H1 (cell line): ENCODE measurements around the gene THAP2. TPM values are rescaled to one million over a fixed set of nuclear protein-coding genes. Genes with fewer than 3 reads are reported as not detected.

ENCODE experiments used
- CTCF ChIA-PET: fragments of 300-600 bp; sonication (Branson Sonifier 250); formaldehyde crosslinking; loops from one replicate; lab custom pipeline; 2021; ENCODE audit not compliant: partially characterized antibody; lab: Charles Lee
- POLR2A ChIA-PET: fragments of 300-600 bp; sonication (Branson Sonifier 250); formaldehyde crosslinking; loops from one replicate; lab custom pipeline; 2021; ENCODE audit warnings: inconsistent platforms; ENCODE audit not compliant: partially characterized antibody; lab: Charles Lee
- DNase-seq, 2 experiments: peaks; one replicate each; pipeline versions ENCODE4 v3.0.0 to v3.0.0-alpha.2; 2010 to 2022; ENCODE audit warnings: low spot score in 2 of 2, low read depth in 1 of 2, mixed read lengths in 1 of 2
- FAIRE-seq: peaks from 2 replicates; lab custom pipeline; 2011; peaks lifted over from hg19 to GRCh38; lab: Jason Lieb, UNC
- H2AFZ ChIP-seq: 2 replicates; pipeline ENCODE4 v1.8.1; 2012; ENCODE audit warnings: low read length, inconsistent platforms
- H2AK5ac ChIP-seq: 2 replicates; pipeline ENCODE4 v1.6.1; 2013; ENCODE audit warnings: low read depth, low read length
- H2BK120ac ChIP-seq: replicated peaks from 2 replicates; pipeline ENCODE3; 2013; ENCODE audit warnings: low read depth, low read length, inconsistent platforms
- H2BK12ac ChIP-seq: 2 replicates; pipeline ENCODE4 v1.6.1; 2013; ENCODE audit warnings: low read depth, low read length
- H2BK15ac ChIP-seq: 2 replicates; pipeline ENCODE4 v1.6.1; 2013; ENCODE audit warnings: low read length
- H2BK20ac ChIP-seq: 2 replicates; pipeline ENCODE4 v1.6.1; 2013; ENCODE audit warnings: low read length
- H2BK5ac ChIP-seq: 2 replicates; pipeline ENCODE4 v1.6.1; 2013; ENCODE audit warnings: low read depth, low read length
- H3K14ac ChIP-seq: 2 replicates; pipeline ENCODE4 v1.6.1; 2013; ENCODE audit warnings: inconsistent platforms; ENCODE audit not compliant: insufficient read length
- H3K18ac ChIP-seq: 2 replicates; pipeline ENCODE4 v1.6.1; 2013; ENCODE audit warnings: low read length; ENCODE audit errors: extremely low read depth
- H3K23ac ChIP-seq: 2 replicates; pipeline ENCODE4 v1.6.1; 2013; ENCODE audit warnings: inconsistent platforms; ENCODE audit not compliant: insufficient read length
- H3K23me2 ChIP-seq: 2 replicates; pipeline ENCODE4 v1.6.1; 2013; ENCODE audit warnings: low read depth, low read length
- H3K27ac ChIP-seq: 2 replicates; pipeline ENCODE4 v1.6.1; 2011; ENCODE audit warnings: low read depth, low read length, inconsistent platforms
- H3K27me3 ChIP-seq, 4 experiments: replicated peaks in 1 of 4; 1 replicate in 1 of 4; 2 replicates in 3 of 4; pipeline versions ENCODE4 v1.6.1 to v1.8.1; 2011 to 2013; ENCODE audit warnings: low read length in 3 of 4, mild to moderate bottlenecking in 3 of 4, inconsistent platforms in 2 of 4, mixed read lengths in 2 of 4, moderate library complexity in 1 of 4; ENCODE audit not compliant: control insufficient read depth in 3 of 4, insufficient read depth in 3 of 4; ENCODE audit errors: extremely low read depth in 1 of 4
- H3K36me3 ChIP-seq, 4 experiments: 2 replicates each; pipeline versions ENCODE4 v1.6.1 to v1.8.1; 2011 to 2013; ENCODE audit warnings: mild to moderate bottlenecking in 4 of 4, low read length in 3 of 4, moderate library complexity in 2 of 4, control low read depth in 1 of 4, inconsistent platforms in 1 of 4; ENCODE audit not compliant: insufficient read depth in 4 of 4, control insufficient read depth in 2 of 4
- H3K4ac ChIP-seq: replicated peaks from 2 replicates; pipeline ENCODE3; 2013; ENCODE audit warnings: low read length, low read depth, mixed read lengths, inconsistent platforms; ENCODE audit not compliant: insufficient read length
- H3K4me1 ChIP-seq, 4 experiments: replicated peaks in 1 of 4; 1 replicate in 1 of 4; 2 replicates in 3 of 4; pipeline versions ENCODE4 v1.6.1 to v1.8.1; 2011 to 2013; ENCODE audit warnings: low read length in 3 of 4, inconsistent platforms in 2 of 4, mixed read lengths in 1 of 4; ENCODE audit not compliant: insufficient read depth in 4 of 4, control insufficient read depth in 3 of 4
- H3K4me2 ChIP-seq, 2 experiments: 2 replicates each; pipeline versions ENCODE4 v1.6.1 to v1.8.1; 2011 to 2013; ENCODE audit warnings: low read depth in 2 of 2, low read length in 2 of 2, control low read depth in 1 of 2, inconsistent platforms in 1 of 2, mild to moderate bottlenecking in 1 of 2; ENCODE audit not compliant: insufficient read depth in 1 of 2
- H3K4me3 ChIP-seq, 4 experiments: fragments of 200-600, 300-600 bp in 1 of 4; sonication (generic), shearing (Covaris generic), sonication (Bioruptor Twin) in 1 of 4; 2 replicates each; pipeline versions ENCODE4 v1.5.1 to v1.8.1; 2011 to 2016; ENCODE audit warnings: low read length in 4 of 4, low read depth in 3 of 4, control low read depth in 2 of 4, inconsistent platforms in 2 of 4, mild to moderate bottlenecking in 2 of 4, mixed read lengths in 1 of 4, moderate library complexity in 1 of 4; ENCODE audit not compliant: insufficient read depth in 2 of 4; ENCODE audit errors: extremely low read depth in 1 of 4
- H3K56ac ChIP-seq: replicated peaks from 2 replicates; pipeline ENCODE3; 2013; ENCODE audit warnings: low read depth, mild to moderate bottlenecking, mixed read lengths, low read length, inconsistent platforms; ENCODE audit not compliant: insufficient read length
- H3K79me1 ChIP-seq: 2 replicates; pipeline ENCODE4 v1.6.1; 2013; ENCODE audit warnings: low read depth, low read length, control low read depth
- H3K79me2 ChIP-seq, 2 experiments: 2 replicates each; pipeline versions ENCODE4 v1.6.1 to v1.8.1; 2012 to 2013; ENCODE audit warnings: low read length in 2 of 2, mild to moderate bottlenecking in 2 of 2, inconsistent platforms in 1 of 2; ENCODE audit not compliant: insufficient read depth in 2 of 2, control insufficient read depth in 1 of 2
- H3K9ac ChIP-seq, 4 experiments: replicated peaks in 1 of 4; 1 replicate in 1 of 4; 2 replicates in 3 of 4; pipeline versions ENCODE4 v1.6.1 to v1.8.1; 2011 to 2013; ENCODE audit warnings: low read depth in 3 of 4, low read length in 3 of 4, control low read depth in 2 of 4, mild to moderate bottlenecking in 2 of 4, moderate library complexity in 2 of 4, inconsistent platforms in 1 of 4; ENCODE audit errors: extremely low read depth in 1 of 4
- H3K9me3 ChIP-seq, 2 experiments: 2 replicates each; pipeline versions ENCODE4 v1.6.1 to v1.8.1; 2012 to 2013; ENCODE audit warnings: mild to moderate bottlenecking in 2 of 2, moderate library complexity in 2 of 2, control low read depth in 1 of 2, inconsistent platforms in 1 of 2, low read depth in 1 of 2, low read length in 1 of 2, mixed read lengths in 1 of 2; ENCODE audit not compliant: insufficient read depth in 2 of 2
- H4K20me1 ChIP-seq, 2 experiments: replicated peaks in 1 of 2; 2 replicates each; pipeline versions ENCODE3 to v1.8.1; 2011 to 2013; ENCODE audit warnings: inconsistent platforms in 2 of 2, low read length in 2 of 2, mild to moderate bottlenecking in 1 of 2; ENCODE audit not compliant: insufficient read depth in 2 of 2, control insufficient read depth in 1 of 2
- H4K5ac ChIP-seq: 2 replicates; pipeline ENCODE4 v1.6.1; 2013; ENCODE audit warnings: low read length, low read depth, mixed read lengths, inconsistent platforms; ENCODE audit not compliant: insufficient read length
- H4K8ac ChIP-seq: 2 replicates; pipeline ENCODE4 v1.8.0; 2013; ENCODE audit warnings: mild to moderate bottlenecking, moderate library complexity, low read length, inconsistent platforms; ENCODE audit not compliant: insufficient read depth; ENCODE audit errors: extremely low read depth
- H4K91ac ChIP-seq: replicated peaks from 2 replicates; pipeline ENCODE3; 2013; ENCODE audit warnings: low read length, mixed read lengths, inconsistent platforms; ENCODE audit not compliant: insufficient read length
- ATF3 ChIP-seq: IDR thresholded peaks from 2 replicates; pipeline ENCODE4 v1.6.1; 2011; ENCODE audit warnings: low read depth, mild to moderate bottlenecking, low read length; ENCODE audit not compliant: insufficient read depth
- BRCA1 ChIP-seq: IDR thresholded peaks from 2 replicates; pipeline ENCODE4 v1.6.1; 2012; ENCODE audit warnings: low read depth, low read length, improper control_type of control experiment
- CHD1 ChIP-seq: IDR thresholded peaks from 2 replicates; pipeline ENCODE4 v1.6.1; 2012; ENCODE audit warnings: low read depth, low read length, improper control_type of control experiment
- CREB1 ChIP-seq: IDR thresholded peaks from 2 replicates; pipeline ENCODE4 v1.6.1; 2012; ENCODE audit warnings: inconsistent platforms
- EGR1 ChIP-seq: IDR thresholded peaks from 2 replicates; pipeline ENCODE4 v1.6.1; 2011; ENCODE audit warnings: low read depth, low read length, borderline replicate concordance
- FOSL1 ChIP-seq: IDR thresholded peaks from 2 replicates; pipeline ENCODE4 v1.6.1; 2011; ENCODE audit warnings: mild to moderate bottlenecking, low read depth, low read length, moderate library complexity; ENCODE audit not compliant: insufficient read depth
- RFX5 ChIP-seq: IDR thresholded peaks from 2 replicates; pipeline ENCODE4 v1.6.1; 2011; ENCODE audit warnings: low read depth, low read length, improper control_type of control experiment, borderline replicate concordance
- SIRT6 ChIP-seq: IDR thresholded peaks from one replicate; pipeline ENCODE4 v1.7.1; 2012; ENCODE audit warnings: low read length, inconsistent platforms
- SP2 ChIP-seq: IDR thresholded peaks from 2 replicates; pipeline ENCODE4 v1.6.1; 2012; ENCODE audit warnings: mild to moderate bottlenecking, low read length, inconsistent platforms
- YY1 ChIP-seq: IDR thresholded peaks from 2 replicates; pipeline ENCODE4 v1.6.1; 2011; ENCODE audit warnings: low read depth, mild to moderate bottlenecking, low read length
- ZNF274 ChIP-seq: IDR thresholded peaks from 2 replicates; pipeline ENCODE4 v1.7.0; 2012; ENCODE audit warnings: low read length, borderline replicate concordance; ENCODE audit errors: extremely low read depth
- WGBS, 2 experiments: shearing (Covaris generic) in 1 of 2; methylation state at CpG; one replicate each; pipeline versions ENCODE4 v1.1.6 to v1.1.7; 2013 to 2015; ENCODE audit warnings: low lambda C conversion rate in 2 of 2, mixed read lengths in 2 of 2, inconsistent platforms in 1 of 2, low coverage in 1 of 2, missing lambda C conversion rate in 1 of 2; ENCODE audit not compliant: insufficient replicate concordance in 2 of 2, insufficient coverage in 1 of 2, insufficient read length in 1 of 2; ENCODE audit errors: extremely low coverage in 1 of 2, missing lambda C conversion rate in 1 of 2; 5-methylcytosine and 5-hydroxymethylcytosine counted together
- polyA plus RNA-seq, 7 experiments: library from polyadenylated mRNA; depleted of rRNA in 3 of 7; stranded (reverse) in 5 of 7; unstranded in 2 of 7; fragments of >200 nt in 5 of 7; fragments of 200-250 nt in 2 of 7; gene quantifications; 1 replicate in 5 of 7; 2 replicates in 1 of 7; 4 replicates in 1 of 7; pipeline versions ENCODE4 v1.2.1 to v1.2.3, GENCODE V29; 2011 to 2013; ENCODE audit warnings: missing spikeins in 2 of 7, mixed read lengths in 2 of 7
- total RNA-seq: library from RNA; stranded (reverse); fragmentation: NEBNext Ultra II Directional; extraction: Animal tissue kit (Norgen Biotek cat#: 25700); gene quantifications from 2 replicates; pipeline ENCODE4 v1.2.1, GENCODE V29; 2021
- TF ChIP-seq, protein P1 (sequence below): IDR thresholded peaks from 2 replicates; pipeline ENCODE4 v1.6.1; 2012; ENCODE audit warnings: low read length, inconsistent platforms

Gene THAP2
- total and polyA plus RNA-seq, 2 of the 8 experiments (the other 6 are each of a cell fraction or from before 2014, with no cell fraction given), result 1.8 to 5.3 TPM

DNA sequence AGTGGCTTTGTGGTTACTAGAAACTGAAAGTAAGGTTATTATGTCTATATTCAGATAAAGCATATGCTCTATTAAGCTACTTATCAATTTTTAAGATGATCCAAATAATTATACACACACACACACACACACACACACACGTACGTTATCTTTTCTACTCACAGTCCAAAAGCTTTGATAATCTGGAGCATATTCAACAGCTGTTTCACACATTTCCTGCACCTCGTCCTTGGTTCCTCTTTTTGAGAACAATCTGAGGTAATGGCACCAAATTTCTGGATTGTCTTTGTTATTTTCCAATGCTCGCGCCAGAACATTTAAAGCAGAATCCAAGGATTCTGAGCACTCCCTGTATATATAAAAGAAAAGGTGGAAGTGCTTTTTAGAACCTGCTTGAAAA, 38.0 kb upstream of the THAP2 start:
- Histone ChIP-seq H2BK20ac (no peak overlapping the region), H3K36me3 (peaks cover 7 to 84% (median 46%) of the 10 kb centered on the region in 4 experiments), H3K18ac (no peak overlapping the region), H4K5ac (no peak overlapping the region), H3K79me2 (no peaks in the 10 kb centered on the region), H2AK5ac (no peak overlapping the region), H3K23ac (no peak overlapping the region), H3K9me3 (no peaks in the 10 kb centered on the region), H4K8ac (no peak overlapping the region), H3K4me2 (no peak overlapping the region), H3K23me2 (no peaks in the 10 kb centered on the region; the same call in 1 of the 2 replicates), H3K27ac (no peak overlapping the region), H2BK5ac (no peak overlapping the region), H2BK12ac (no peak overlapping the region), H4K91ac (no peak overlapping the region), H3K14ac (no peak overlapping the region), H4K20me1 (no peaks in the 10 kb centered on the region), H3K79me1 (no peaks in the 10 kb centered on the region), H2BK120ac (no peak overlapping the region), H3K4me1 (no peaks in the 10 kb centered on the region), H3K4me3 (no peak overlapping the region), H3K4ac (no peak overlapping the region), H3K27me3 (no peaks in the 10 kb centered on the region), H2AFZ (no peak overlapping the region), H3K9ac (no peak overlapping the region), H2BK15ac (no peak overlapping the region), H3K56ac (no peak overlapping the region)
- DNase-seq (no peak), FAIRE-seq (no peak)
- ChIA-PET CTCF (interaction anchor here (1.1 to 4.4 kb wide), 3 partner anchors 8 to 38 kb away, joined by 4 to 21 read pairs (median 4); partner anchors contain the start of genes THAP2 and ZFC3H1), POLR2A (interaction anchor here (1.1 kb wide), 1 partner anchor 19 kb away, joined by 4 read pairs; no protein-coding TSS in a partner anchor)
- WGBS, 2 experiments, result 86% methylated on average over 5 of the region's 5 CpGs; no CpG with 5 or more reads in 1 of the 2 experiments
- no peak for TF ChIP-seq CREB1
- TF ChIP-seq BRCA1, result no peak
- no peak for TF ChIP-seq RFX5
- TF ChIP-seq SP2, result no peak
- no peak for TF ChIP-seq YY1
- no peak for TF ChIP-seq CHD1
- TF ChIP-seq, protein P1, sequence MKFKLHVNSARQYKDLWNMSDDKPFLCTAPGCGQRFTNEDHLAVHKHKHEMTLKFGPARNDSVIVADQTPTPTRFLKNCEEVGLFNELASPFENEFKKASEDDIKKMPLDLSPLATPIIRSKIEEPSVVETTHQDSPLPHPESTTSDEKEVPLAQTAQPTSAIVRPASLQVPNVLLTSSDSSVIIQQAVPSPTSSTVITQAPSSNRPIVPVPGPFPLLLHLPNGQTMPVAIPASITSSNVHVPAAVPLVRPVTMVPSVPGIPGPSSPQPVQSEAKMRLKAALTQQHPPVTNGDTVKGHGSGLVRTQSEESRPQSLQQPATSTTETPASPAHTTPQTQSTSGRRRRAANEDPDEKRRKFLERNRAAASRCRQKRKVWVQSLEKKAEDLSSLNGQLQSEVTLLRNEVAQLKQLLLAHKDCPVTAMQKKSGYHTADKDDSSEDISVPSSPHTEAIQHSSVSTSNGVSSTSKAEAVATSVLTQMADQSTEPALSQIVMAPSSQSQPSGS, result no peak
- TF ChIP-seq ZNF274, result no peak
- no peak for TF ChIP-seq FOSL1
- TF ChIP-seq ATF3, result no peak
- TF ChIP-seq SIRT6, result no peak
- no peak for TF ChIP-seq EGR1
